ENCODE measurements around the gene PRR11. TPM values are rescaled to one million over a fixed set of nuclear protein-coding genes. Genes with fewer than 3 reads are reported as not detected.

The PRR11 gene
- total RNA-seq, 1 experiment from 2014 or later = 77.2 TPM

DNA sequence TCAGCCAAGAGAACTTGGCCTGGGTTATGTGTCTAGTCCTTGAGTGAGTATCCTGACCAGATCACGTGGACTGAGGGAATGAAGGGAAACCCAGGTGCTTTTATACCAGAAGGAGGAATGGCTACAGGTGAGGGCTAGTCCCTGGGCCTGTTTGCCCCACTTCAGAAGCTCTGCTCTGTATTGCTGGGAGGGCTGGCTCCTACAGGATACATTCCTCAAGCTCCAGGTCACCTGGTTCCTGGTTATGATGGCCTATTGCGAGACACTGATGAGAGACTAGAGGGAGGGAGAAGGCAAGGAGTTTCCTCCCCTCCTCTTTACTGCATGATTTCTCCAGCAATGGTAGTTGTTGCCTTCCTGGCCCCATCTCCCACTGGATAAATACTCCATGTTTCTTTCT is 35.3 kb downstream of the PRR11 start:
- Histone ChIP-seq H2AFZ (ENCODE audit: low read length) (no peak overlapping the region), H3K27ac (ENCODE audit: low read length) (no peak overlapping the region), H3K79me2 (ENCODE audit: low read length) (no peaks in the 10 kb centered on the region), H3K27me3 (ENCODE audit: low read length) (no peaks in the 10 kb centered on the region), H3F3A (ENCODE audit: low read length, unreplicated experiment) (no peaks in the 10 kb centered on the region), H3K4me2 (ENCODE audit: low read length) (no peak overlapping the region), H3K36me3 (ENCODE audit: low read depth, low read length) (peaks cover 74% of the 10 kb centered on the region), H3K9me3 (ENCODE audit: low read length) (no peaks in the 10 kb centered on the region), H3K4me1 (ENCODE audit: insufficient read depth, low read length) (no peaks in the 10 kb centered on the region), H3K9ac (ENCODE audit: low read length) (no peak overlapping the region), H3K9me2 (replicated peaks; ENCODE audit: low read length) (no peaks in the 10 kb centered on the region), H3K4me3 (ENCODE audit: low read length) (no peak overlapping the region), H4K20me1 (ENCODE audit: low read length) (no peaks in the 10 kb centered on the region)
- ATAC-seq (no peak), DNase-seq (no peak)
- POLR2A ChIA-PET (ENCODE audit: unreplicated experiment) = no interaction called here
- CTCF ChIA-PET = no interaction called here
- BruUV-seq (replicated peaks) = no TSS peak
- TF ChIP-seq, protein P1, sequence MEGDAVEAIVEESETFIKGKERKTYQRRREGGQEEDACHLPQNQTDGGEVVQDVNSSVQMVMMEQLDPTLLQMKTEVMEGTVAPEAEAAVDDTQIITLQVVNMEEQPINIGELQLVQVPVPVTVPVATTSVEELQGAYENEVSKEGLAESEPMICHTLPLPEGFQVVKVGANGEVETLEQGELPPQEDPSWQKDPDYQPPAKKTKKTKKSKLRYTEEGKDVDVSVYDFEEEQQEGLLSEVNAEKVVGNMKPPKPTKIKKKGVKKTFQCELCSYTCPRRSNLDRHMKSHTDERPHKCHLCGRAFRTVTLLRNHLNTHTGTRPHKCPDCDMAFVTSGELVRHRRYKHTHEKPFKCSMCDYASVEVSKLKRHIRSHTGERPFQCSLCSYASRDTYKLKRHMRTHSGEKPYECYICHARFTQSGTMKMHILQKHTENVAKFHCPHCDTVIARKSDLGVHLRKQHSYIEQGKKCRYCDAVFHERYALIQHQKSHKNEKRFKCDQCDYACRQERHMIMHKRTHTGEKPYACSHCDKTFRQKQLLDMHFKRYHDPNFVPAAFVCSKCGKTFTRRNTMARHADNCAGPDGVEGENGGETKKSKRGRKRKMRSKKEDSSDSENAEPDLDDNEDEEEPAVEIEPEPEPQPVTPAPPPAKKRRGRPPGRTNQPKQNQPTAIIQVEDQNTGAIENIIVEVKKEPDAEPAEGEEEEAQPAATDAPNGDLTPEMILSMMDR (conservative IDR thresholded peaks at IDR 0.05; ENCODE audit: low read depth, low read length) = no peak
- TF ChIP-seq EZH2phosphoT487 (IDR thresholded peaks at IDR 0.05; ENCODE audit: borderline replicate concordance, low read length) (no peak), EZH2 (IDR thresholded peaks at IDR 0.05; ENCODE audit: low read length, unreplicated experiment) (no peak)
- intact Hi-C loops (cut with micrococcal nuclease) = no loop called here

- Histone ChIP-seq H3K4me3 (ENCODE audit: low read length) (no peak overlapping the region), H3K9me3 (ENCODE audit: low read length) (no peaks in the 10 kb centered on the region), H3K36me3 (ENCODE audit: low read depth, low read length) (peaks cover 71% of the 10 kb centered on the region), H3K4me2 (ENCODE audit: low read length) (no peak overlapping the region), H3K4me1 (ENCODE audit: insufficient read depth, low read length) (no peaks in the 10 kb centered on the region), H3K9ac (ENCODE audit: low read length) (no peak overlapping the region), H3K9me2 (replicated peaks; ENCODE audit: low read length) (no peaks in the 10 kb centered on the region), H3K27me3 (ENCODE audit: low read length) (no peaks in the 10 kb centered on the region), H3K79me2 (ENCODE audit: low read length) (no peaks in the 10 kb centered on the region), H2AFZ (ENCODE audit: low read length) (no peak overlapping the region), H3F3A (ENCODE audit: low read length, unreplicated experiment) (no peaks in the 10 kb centered on the region), H4K20me1 (ENCODE audit: low read length) (no peaks in the 10 kb centered on the region), H3K27ac (ENCODE audit: low read length) (no peak overlapping the region)
- intact Hi-C loops (cut with micrococcal nuclease) = no loop called here
- TF ChIP-seq EZH2phosphoT487 (IDR thresholded peaks at IDR 0.05; ENCODE audit: borderline replicate concordance, low read length) (no peak), EZH2 (IDR thresholded peaks at IDR 0.05; ENCODE audit: low read length, unreplicated experiment) (no peak)
- TF ChIP-seq, protein P1 (conservative IDR thresholded peaks at IDR 0.05; ENCODE audit: low read depth, low read length) = no peak
- no peak for ATAC-seq
- POLR2A ChIA-PET (ENCODE audit: unreplicated experiment) = no interaction called here
- no TSS peak for BruUV-seq (replicated peaks)
- no peak for DNase-seq
- CTCF ChIA-PET = no interaction called here
Observed at GRCh38 chr17:59193336-59193862, 37.9 kb downstream of the PRR11 start.

- CTCF ChIA-PET = no interaction called here
- Histone ChIP-seq H3K9ac (ENCODE audit: low read length) (no peak overlapping the region), H3K9me2 (replicated peaks; ENCODE audit: low read length) (no peaks in the 10 kb centered on the region), H3F3A (ENCODE audit: low read length, unreplicated experiment) (no peaks in the 10 kb centered on the region), H3K79me2 (ENCODE audit: low read length) (no peaks in the 10 kb centered on the region), H3K4me1 (ENCODE audit: insufficient read depth, low read length) (no peaks in the 10 kb centered on the region), H3K9me3 (ENCODE audit: low read length) (no peaks in the 10 kb centered on the region), H3K27me3 (ENCODE audit: low read length) (no peaks in the 10 kb centered on the region), H3K4me2 (ENCODE audit: low read length) (no peak overlapping the region), H3K4me3 (ENCODE audit: low read length) (no peak overlapping the region), H3K27ac (ENCODE audit: low read length) (no peak overlapping the region), H3K36me3 (ENCODE audit: low read depth, low read length) (peaks cover 68% of the 10 kb centered on the region), H4K20me1 (ENCODE audit: low read length) (no peaks in the 10 kb centered on the region), H2AFZ (ENCODE audit: low read length) (no peak overlapping the region)
- ATAC-seq (no peak), DNase-seq (no peak)
- BruUV-seq (replicated peaks) = no TSS peak
- no peak for TF ChIP-seq EZH2phosphoT487 (IDR thresholded peaks at IDR 0.05; ENCODE audit: borderline replicate concordance, low read length)
- TF ChIP-seq, protein P1 (conservative IDR thresholded peaks at IDR 0.05; ENCODE audit: low read depth, low read length) = no peak
- TF ChIP-seq EZH2 (IDR thresholded peaks at IDR 0.05; ENCODE audit: low read length, unreplicated experiment) = no peak
- POLR2A ChIA-PET (ENCODE audit: unreplicated experiment) = interaction anchor here (0.5 kb wide), 1 partner anchor 44 kb away, joined by 4 read pairs; the partner anchor contains the start of gene PRR11
- intact Hi-C loops (cut with micrococcal nuclease) = no loop called here
Observed at GRCh38 chr17:59199398-59199797, 43.9 kb downstream of the PRR11 start.

Data from PC-3 (cell line).